Measurements from ENCODE around the gene ADIPOR2. TPM values are rescaled to one million over a fixed set of nuclear protein-coding genes. Genes with fewer than 3 reads are reported as not detected.

The ADIPOR2 gene
- total RNA-seq, 2 experiments from 2014 or later: 31.1 to 34.8 TPM

GRCh38 chr12:1793426-1794210, 102.7 kb downstream of the ADIPOR2 start:
- peaks cover 17% of the 10 kb centered on the region for H3K4me1 Mint-ChIP-seq (ENCODE audit: low read depth)
- CTCF ChIA-PET: interaction anchor here (0.7 to 8.3 kb wide), 4 partner anchors 23 to 148 kb away, joined by 3 to 255 read pairs (median 52); no protein-coding TSS in a partner anchor
- intact Hi-C loops (cut with micrococcal nuclease): no loop called here
- H3K27me3 Mint-ChIP-seq (ENCODE audit: low read depth): no peaks in the 10 kb centered on the region
- DNase-seq: no peak
- no peak overlapping the region for H3K27ac Mint-ChIP-seq
- H3K36me3 Mint-ChIP-seq (ENCODE audit: low read depth): no peaks in the 10 kb centered on the region
- H3K9me3 Mint-ChIP-seq: no peaks in the 10 kb centered on the region
- no peak overlapping the region for H3K4me3 Mint-ChIP-seq

- CTCF ChIA-PET: interaction anchor here (1.1 to 8.3 kb wide), 3 partner anchors 140 to 147 kb away, joined by 3 to 94 read pairs (median 11); no protein-coding TSS in a partner anchor
- peaks cover 17% of the 10 kb centered on the region for H3K4me1 Mint-ChIP-seq (ENCODE audit: low read depth)
- H3K27me3 Mint-ChIP-seq (ENCODE audit: low read depth): no peaks in the 10 kb centered on the region
- intact Hi-C loops (cut with micrococcal nuclease): no loop called here
- no peak overlapping the region for H3K27ac Mint-ChIP-seq
- DNase-seq: no peak
- H3K36me3 Mint-ChIP-seq (ENCODE audit: low read depth): no peaks in the 10 kb centered on the region
- no peak overlapping the region for H3K4me3 Mint-ChIP-seq
- H3K9me3 Mint-ChIP-seq: no peaks in the 10 kb centered on the region
Measured at GRCh38 chr12:1794440-1795090, 103.7 kb downstream of the ADIPOR2 start.

- H3K9me3 Mint-ChIP-seq: no peaks in the 10 kb centered on the region
- peak overlapping the region; percentile 74 for H3K27ac Mint-ChIP-seq
- CTCF ChIA-PET: interaction anchor here (0.6 to 8.3 kb wide), 7 partner anchors 15 to 209 kb away, joined by 3 to 94 read pairs (median 4); partner anchors contain the start of gene DCP1B
- peaks cover 17% of the 10 kb centered on the region for H3K4me1 Mint-ChIP-seq (ENCODE audit: low read depth)
- no peaks in the 10 kb centered on the region for H3K27me3 Mint-ChIP-seq (ENCODE audit: low read depth)
- DNase-seq: no peak
- peak overlapping the region; percentile 81 for H3K4me3 Mint-ChIP-seq
- intact Hi-C loops (cut with micrococcal nuclease): no loop called here
- no peaks in the 10 kb centered on the region for H3K36me3 Mint-ChIP-seq (ENCODE audit: low read depth)
Measured at GRCh38 chr12:1795221-1795784, 104.4 kb downstream of the ADIPOR2 start.

- Mint-ChIP-seq H3K9me3 (no peaks in the 10 kb centered on the region), H3K36me3 (ENCODE audit: low read depth) (no peaks in the 10 kb centered on the region), H3K27ac (peak overlapping the region; percentile 83), H3K4me3 (peak overlapping the region; percentile 81), H3K4me1 (ENCODE audit: low read depth) (peaks cover 15% of the 10 kb centered on the region), H3K27me3 (ENCODE audit: low read depth) (no peaks in the 10 kb centered on the region)
- peak; percentile 94 for DNase-seq
- CTCF ChIA-PET: interaction anchor here (0.6 to 8.3 kb wide), 7 partner anchors 16 to 209 kb away, joined by 3 to 94 read pairs (median 4); partner anchors contain the start of gene DCP1B
- intact Hi-C loops (cut with micrococcal nuclease): loop anchor here (1.0 to 2.0 kb wide), 7 partner anchors 8 to 1017 kb away; partner anchors contain the start of genes DCP1B and ITFG2
Measured at GRCh38 chr12:1795785-1796514, 105.1 kb downstream of the ADIPOR2 start.

- Mint-ChIP-seq H3K9me3 (no peaks in the 10 kb centered on the region), H3K4me3 (peak overlapping the region; percentile 81), H3K27me3 (ENCODE audit: low read depth) (no peaks in the 10 kb centered on the region), H3K4me1 (ENCODE audit: low read depth) (peaks cover 9% of the 10 kb centered on the region), H3K27ac (peak overlapping the region; percentile 88), H3K36me3 (ENCODE audit: low read depth) (no peaks in the 10 kb centered on the region)
- DNase-seq: peak; percentile 59
- CTCF ChIA-PET: interaction anchor here (1.0 to 8.3 kb wide), 5 partner anchors 137 to 147 kb away, joined by 3 to 94 read pairs (median 5); no protein-coding TSS in a partner anchor
- intact Hi-C loops (cut with micrococcal nuclease): loop anchor here (1.0 to 2.0 kb wide), 7 partner anchors 8 to 1016 kb away; partner anchors contain the start of genes DCP1B and ITFG2
Measured at GRCh38 chr12:1796515-1797010, 105.7 kb downstream of the ADIPOR2 start.

GRCh38 chr12:1797011-1797901, 106.4 kb downstream of the ADIPOR2 start:
- H3K36me3 Mint-ChIP-seq (ENCODE audit: low read depth): no peaks in the 10 kb centered on the region
- CTCF ChIA-PET: interaction anchor here (1.0 to 8.3 kb wide), 3 partner anchors 137 to 144 kb away, joined by 3 to 94 read pairs (median 21); no protein-coding TSS in a partner anchor
- no peaks in the 10 kb centered on the region for H3K9me3 Mint-ChIP-seq
- H3K27me3 Mint-ChIP-seq (ENCODE audit: low read depth): no peaks in the 10 kb centered on the region
- peak overlapping the region; percentile 81 for H3K4me3 Mint-ChIP-seq
- peaks cover 4% of the 10 kb centered on the region for H3K4me1 Mint-ChIP-seq (ENCODE audit: low read depth)
- intact Hi-C loops (cut with micrococcal nuclease): loop anchor here (2.0 kb wide), 3 partner anchors 488 to 1016 kb away; partner anchors contain the start of gene ITFG2
- peak; percentile 72 for DNase-seq
- peak overlapping the region; percentile 88 for H3K27ac Mint-ChIP-seq

- Mint-ChIP-seq H3K4me1 (ENCODE audit: low read depth) (peaks cover 4% of the 10 kb centered on the region), H3K9me3 (no peaks in the 10 kb centered on the region), H3K27ac (peak overlapping the region; percentile 18), H3K27me3 (ENCODE audit: low read depth) (no peaks in the 10 kb centered on the region), H3K36me3 (ENCODE audit: low read depth) (no peaks in the 10 kb centered on the region), H3K4me3 (peak overlapping the region; percentile 21)
- CTCF ChIA-PET: interaction anchor here (0.6 to 4.4 kb wide), 3 partner anchors 8 to 145 kb away, joined by 4 to 21 read pairs (median 5); no protein-coding TSS in a partner anchor
- DNase-seq: no peak
- intact Hi-C loops (cut with micrococcal nuclease): loop anchor here (2.0 kb wide), 3 partner anchors 487 to 1015 kb away; partner anchors contain the start of gene ITFG2
Measured at GRCh38 chr12:1797991-1798640, 107.2 kb downstream of the ADIPOR2 start.

- H3K4me1 Mint-ChIP-seq (ENCODE audit: low read depth): peaks cover 4% of the 10 kb centered on the region
- no peak overlapping the region for H3K4me3 Mint-ChIP-seq
- H3K9me3 Mint-ChIP-seq: no peaks in the 10 kb centered on the region
- H3K27ac Mint-ChIP-seq: no peak overlapping the region
- CTCF ChIA-PET: interaction anchor here (0.6 to 4.4 kb wide), 3 partner anchors 9 to 145 kb away, joined by 4 to 21 read pairs (median 5); no protein-coding TSS in a partner anchor
- DNase-seq: no peak
- intact Hi-C loops (cut with micrococcal nuclease): no loop called here
- no peaks in the 10 kb centered on the region for H3K36me3 Mint-ChIP-seq (ENCODE audit: low read depth)
- no peaks in the 10 kb centered on the region for H3K27me3 Mint-ChIP-seq (ENCODE audit: low read depth)
Measured at GRCh38 chr12:1798641-1799020, 107.8 kb downstream of the ADIPOR2 start.

- no peak for DNase-seq
- no peaks in the 10 kb centered on the region for H3K27me3 Mint-ChIP-seq (ENCODE audit: low read depth)
- no peak overlapping the region for H3K4me3 Mint-ChIP-seq
- H3K36me3 Mint-ChIP-seq (ENCODE audit: low read depth): no peaks in the 10 kb centered on the region
- intact Hi-C loops (cut with micrococcal nuclease): no loop called here
- no peaks in the 10 kb centered on the region for H3K9me3 Mint-ChIP-seq
- CTCF ChIA-PET: interaction anchor here (1.5 to 4.4 kb wide), 2 partner anchors 141 to 146 kb away, joined by 5 to 21 read pairs; no protein-coding TSS in a partner anchor
- no peak overlapping the region for H3K27ac Mint-ChIP-seq
- H3K4me1 Mint-ChIP-seq (ENCODE audit: low read depth): peaks cover 4% of the 10 kb centered on the region
Measured at GRCh38 chr12:1799051-1799881, 108.4 kb downstream of the ADIPOR2 start.
